ENCODE results near the gene SF3B5. TPM values are rescaled to one million over a fixed set of nuclear protein-coding genes. Genes with fewer than 3 reads are reported as not detected.

SF3B5 gene
- polyA plus RNA-seq = 199 to 345 TPM (median 226 TPM) in 3 replicates
- 28.7 TPM for polyA plus RNA-seq (2011; ENCODE audit: low read depth)
- polyA plus RNA-seq (2011; cell fraction: cytosol; rRNA removed) = 189 and 275 TPM in 2 replicates
- polyA plus RNA-seq (2011; cell fraction: nucleus; rRNA removed) = 95.3 and 107 TPM in 2 replicates
- 144 and 217 TPM in 2 replicates for polyA plus RNA-seq (2012; ENCODE audit: low replicate concordance)
- 177 to 317 TPM (median 280 TPM) in 3 replicates for polyA minus RNA-seq
- polyA minus RNA-seq (2011; cell fraction: cytosol; rRNA and poly(A)+ RNA removed) = 227 TPM
- 30.8 and 34.5 TPM in 2 replicates for polyA minus RNA-seq (2011; cell fraction: nucleus; rRNA and poly(A)+ RNA removed)

DNA sequence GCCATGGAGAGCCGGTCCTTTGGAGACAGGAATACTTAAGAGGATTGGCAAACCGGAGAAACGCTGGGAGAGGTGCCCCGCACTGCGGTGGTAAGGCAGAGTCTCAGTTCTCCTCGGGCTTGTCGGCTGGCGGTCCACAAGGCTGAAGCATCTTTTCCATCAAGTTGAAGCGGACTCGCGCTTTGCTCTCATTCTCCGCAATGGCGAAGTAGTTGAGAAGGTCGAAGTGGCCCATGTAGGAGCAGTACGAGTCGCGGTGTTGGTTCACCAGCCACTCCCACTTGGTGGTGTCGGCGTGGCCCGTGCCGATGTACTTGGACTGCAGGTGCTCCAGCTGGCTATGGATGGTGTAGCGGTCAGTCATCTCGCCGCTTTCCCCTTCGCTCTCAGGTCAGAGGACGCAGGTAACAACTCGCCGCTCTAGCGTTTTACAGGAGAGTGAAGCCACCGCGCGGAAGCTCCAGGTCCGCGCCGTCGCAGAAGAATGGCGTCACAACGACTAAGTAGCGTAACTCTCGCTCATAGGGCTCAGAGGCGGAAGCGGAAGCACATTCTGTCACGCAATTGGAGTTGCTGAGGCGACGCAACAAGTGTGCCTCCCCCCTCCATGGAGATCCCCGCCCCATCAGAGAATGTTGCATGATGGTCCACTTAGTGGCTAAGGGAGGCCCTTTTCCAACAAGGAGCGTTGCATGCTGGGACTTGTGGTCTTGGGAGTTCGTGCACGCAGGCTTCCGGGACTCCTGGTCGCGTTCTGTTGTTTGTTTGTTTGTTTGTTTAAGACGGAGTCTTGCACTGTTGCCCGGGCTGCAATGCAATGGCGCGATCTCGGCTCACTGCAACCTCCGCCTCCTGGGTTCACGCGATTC, at the start of gene SF3B5:
Gene SF3B5 (minus strand): TSS at position 440 of the 869 bp plus-strand sequence. CDS start 76 bp downstream, at position 364.
- H3K36me3 ChIP-seq (ENCODE audit: control insufficient read depth in 2 of 2, extremely low read depth in 1 of 2, insufficient read depth in 2 of 2, low read length in 2 of 2) = no peaks in the 10 kb centered on the region
- peaks cover 12% of the 10 kb centered on the region for H3K4me1 ChIP-seq (ENCODE audit: control insufficient read depth, extremely low read depth, insufficient read depth, low read length)
- peak within 1 kb of the TSS; percentile 66 to 99 (median 87) for H3K4me3 ChIP-seq (ENCODE audit: control insufficient read depth in 2 of 3, extremely low read depth in 1 of 3, insufficient read depth in 2 of 3, low read depth in 1 of 3, low read length in 3 of 3)
- peak within 1 kb of the TSS; percentile 78 for H3K4me2 ChIP-seq (ENCODE audit: control insufficient read depth, extremely low read depth, insufficient read depth, low read depth, low read length)
- peak within 1 kb of the TSS; percentile 100 for H2AFZ ChIP-seq (ENCODE audit: control insufficient read depth, low read length)
- H3K9me3 ChIP-seq (ENCODE audit: control insufficient read depth, low read depth, low read length) = no peaks in the 10 kb centered on the region
- H3K9ac ChIP-seq (ENCODE audit: control insufficient read depth, extremely low read depth, insufficient read depth, low read length) = peak within 1 kb of the TSS; percentile 98
- FAIRE-seq (peak; percentile 95), DNase-seq (ENCODE audit: low read depth, low spot score) (peak; percentile 97)
- H3K27me3 ChIP-seq (ENCODE audit: control insufficient read depth, extremely low read depth, insufficient read depth, low read length) = no peaks in the 10 kb centered on the region
- H3K27ac ChIP-seq (ENCODE audit: control insufficient read depth, insufficient read depth, low read length) = peak within 1 kb of the TSS; percentile 95
- dilution Hi-C loops (cut with MboI; ENCODE audit: extremely low pct_ligation_motif_present, low sequenced_read_pairs) = no loop called here
- H3K9me1 ChIP-seq (ENCODE audit: control insufficient read depth, extremely low read depth, insufficient read depth, low read length) = peaks cover 5% of the 10 kb centered on the region
- H3K79me2 ChIP-seq (ENCODE audit: control insufficient read depth, insufficient read depth, low read length) = peaks cover 23% of the 10 kb centered on the region
- TF ChIP-seq CTCF (optimal IDR thresholded peaks at IDR 0.05 in 1 of 3, IDR thresholded peaks at IDR 0.05 in 1 of 3, conservative IDR thresholded peaks at IDR 0.05 in 1 of 3; ENCODE audit: extremely low read depth in 1 of 3, insufficient read depth in 2 of 3, low read length in 3 of 3) = no peak
- TF ChIP-seq EZH2 (IDR thresholded peaks at IDR 0.05; ENCODE audit: low read length) = no peak
- H4K20me1 ChIP-seq (ENCODE audit: control insufficient read depth, extremely low read depth, insufficient read depth, low read length) = no peaks in the 10 kb centered on the region

- no peak for DNase-seq (ENCODE audit: low read depth, low spot score)
- no peaks in the 10 kb centered on the region for H4K20me1 ChIP-seq (ENCODE audit: control insufficient read depth, extremely low read depth, insufficient read depth, low read length)
- TF ChIP-seq CTCF (optimal IDR thresholded peaks at IDR 0.05 in 1 of 3, IDR thresholded peaks at IDR 0.05 in 1 of 3, conservative IDR thresholded peaks at IDR 0.05 in 1 of 3; ENCODE audit: extremely low read depth in 1 of 3, insufficient read depth in 2 of 3, low read length in 3 of 3) (no peak), EZH2 (IDR thresholded peaks at IDR 0.05; ENCODE audit: low read length) (no peak)
- no peaks in the 10 kb centered on the region for H3K9me1 ChIP-seq (ENCODE audit: control insufficient read depth, extremely low read depth, insufficient read depth, low read length)
- no peak overlapping the region for H3K9ac ChIP-seq (ENCODE audit: control insufficient read depth, extremely low read depth, insufficient read depth, low read length)
- no peak overlapping the region for H3K4me2 ChIP-seq (ENCODE audit: control insufficient read depth, extremely low read depth, insufficient read depth, low read depth, low read length)
- H3K4me1 ChIP-seq (ENCODE audit: control insufficient read depth, extremely low read depth, insufficient read depth, low read length) = no peaks in the 10 kb centered on the region
- H3K36me3 ChIP-seq (ENCODE audit: control insufficient read depth in 2 of 2, extremely low read depth in 1 of 2, insufficient read depth in 2 of 2, low read length in 2 of 2) = no peaks in the 10 kb centered on the region
- dilution Hi-C loops (cut with MboI; ENCODE audit: extremely low pct_ligation_motif_present, low sequenced_read_pairs) = no loop called here
- H3K4me3 ChIP-seq (ENCODE audit: control insufficient read depth in 2 of 3, extremely low read depth in 1 of 3, insufficient read depth in 2 of 3, low read depth in 1 of 3, low read length in 3 of 3) = no peak overlapping the region
- H3K27ac ChIP-seq (ENCODE audit: control insufficient read depth, insufficient read depth, low read length) = no peak overlapping the region
- no peak overlapping the region for H2AFZ ChIP-seq (ENCODE audit: control insufficient read depth, low read length)
- FAIRE-seq = no peak
- H3K27me3 ChIP-seq (ENCODE audit: control insufficient read depth, extremely low read depth, insufficient read depth, low read length) = no peaks in the 10 kb centered on the region
- H3K9me3 ChIP-seq (ENCODE audit: control insufficient read depth, low read depth, low read length) = no peaks in the 10 kb centered on the region
- H3K79me2 ChIP-seq (ENCODE audit: control insufficient read depth, insufficient read depth, low read length) = no peaks in the 10 kb centered on the region
Measured at GRCh38 chr6:144144996-144145395, 49.6 kb upstream of the SF3B5 start.

Measured in keratinocyte (primary cell).